Prostate gland (tissue), 2 donors: Measurements from ENCODE around the gene IFIT1. TPM values are rescaled to one million over a fixed set of nuclear protein-coding genes. Genes with fewer than 3 reads are reported as not detected.

Source experiments
- DNase-seq: peaks from one replicate; pipeline ENCODE4 v3.0.0-alpha.2; 2019; ENCODE audit warnings: low spot score
- H3K27ac ChIP-seq, 2 donors: fragments of 200-600 bp; sonication (generic); 2 replicates each; pipeline ENCODE4 v1.5.1; 2017 to 2019
- H3K27me3 ChIP-seq: fragments of 200-600 bp; sonication (generic); replicated peaks from 2 replicates; pipeline ENCODE4 v1.5.1; 2019; ENCODE audit not compliant: insufficient read depth
- H3K36me3 ChIP-seq, 2 donors: fragments of 200-600 bp; sonication (generic); 1 replicate in 1 of 2; 2 replicates in 1 of 2; pipeline versions ENCODE4 v1.5.1 to v1.8.1; 2017 to 2019
- H3K4me1 ChIP-seq: fragments of 200-600 bp; sonication (generic); replicated peaks from 2 replicates; pipeline ENCODE4 v1.5.1; 2019
- H3K4me3 ChIP-seq, 2 donors: fragments of 200-600 bp; sonication (generic); 2 replicates each; pipeline ENCODE4 v1.5.1; 2017 to 2019
- H3K9me3 ChIP-seq: fragments of 200-600 bp; sonication (generic); 2 replicates; pipeline ENCODE4 v1.5.1; 2017
- POLR2A ChIP-seq: fragments of 450-650 bp; IDR thresholded peaks from one replicate; pipeline ENCODE4 v1.6.1; 2016; ENCODE audit warnings: antibody characterized with exemption, mild to moderate bottlenecking
- POLR2AphosphoS5 ChIP-seq: sonication (generic); formaldehyde crosslinking; IDR thresholded peaks from one replicate; pipeline ENCODE4 v1.6.1; 2017; ENCODE audit warnings: antibody characterized with exemption
- WGBS: methylation state at CpG from one replicate; pipeline ENCODE4 v1.1.5; 2018; 5-methylcytosine and 5-hydroxymethylcytosine counted together
- intact Hi-C: fragments of 100-400 bp; cut with DNase I; formaldehyde crosslinking; loops from one replicate; pipeline ENCODE4 v1.14.2; 2022
- total RNA-seq, 2 donors: library from RNA; depleted of rRNA; stranded (reverse); fragments of >200 nt; gene quantifications; one replicate each; pipeline ENCODE4 v1.1.0, GENCODE V29; 2016
- TF ChIP-seq, protein P1 (sequence below), 4 experiments: fragments of 200-600 bp in 2 of 4; fragments of 450-650 bp in 2 of 4; sonication (generic) in 2 of 4; IDR thresholded peaks; 1 replicate in 3 of 4; 2 replicates in 1 of 4; pipeline ENCODE4 v1.5.1; 2016 to 2019; ENCODE audit warnings: antibody characterized with exemption in 4 of 4, mild to moderate bottlenecking in 2 of 4, moderate library complexity in 2 of 4

Gene IFIT1
- total RNA-seq, 2 donors from 2014 or later, result 7.6 to 17.4 TPM

DNA sequence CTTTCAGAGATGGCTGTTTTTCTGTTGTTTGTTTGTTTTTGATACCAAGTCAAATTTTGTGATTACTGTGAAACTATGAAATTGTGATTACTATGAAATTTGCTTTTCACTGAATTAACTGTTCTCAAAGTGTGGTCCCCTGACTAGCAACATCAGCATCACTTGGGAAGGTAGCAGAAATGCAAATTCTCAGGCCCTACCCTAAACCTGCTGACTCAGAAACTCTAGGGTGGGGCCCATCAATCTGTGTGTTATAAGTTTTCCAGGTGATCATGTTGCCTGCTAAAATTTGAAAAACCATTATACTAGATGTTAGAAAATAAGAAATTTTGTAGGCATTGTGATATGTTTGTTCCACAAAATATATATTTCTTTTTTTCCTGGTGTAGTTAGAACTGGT, 13.3 kb upstream of the IFIT1 start:
- Histone ChIP-seq H3K36me3 (no peaks in the 10 kb centered on the region), H3K27ac (no peak overlapping the region), H3K9me3 (no peaks in the 10 kb centered on the region), H3K4me3 (no peak overlapping the region), H3K4me1 (peaks cover 6% of the 10 kb centered on the region), H3K27me3 (no peaks in the 10 kb centered on the region)
- no peak for DNase-seq
- TF ChIP-seq, protein P1, sequence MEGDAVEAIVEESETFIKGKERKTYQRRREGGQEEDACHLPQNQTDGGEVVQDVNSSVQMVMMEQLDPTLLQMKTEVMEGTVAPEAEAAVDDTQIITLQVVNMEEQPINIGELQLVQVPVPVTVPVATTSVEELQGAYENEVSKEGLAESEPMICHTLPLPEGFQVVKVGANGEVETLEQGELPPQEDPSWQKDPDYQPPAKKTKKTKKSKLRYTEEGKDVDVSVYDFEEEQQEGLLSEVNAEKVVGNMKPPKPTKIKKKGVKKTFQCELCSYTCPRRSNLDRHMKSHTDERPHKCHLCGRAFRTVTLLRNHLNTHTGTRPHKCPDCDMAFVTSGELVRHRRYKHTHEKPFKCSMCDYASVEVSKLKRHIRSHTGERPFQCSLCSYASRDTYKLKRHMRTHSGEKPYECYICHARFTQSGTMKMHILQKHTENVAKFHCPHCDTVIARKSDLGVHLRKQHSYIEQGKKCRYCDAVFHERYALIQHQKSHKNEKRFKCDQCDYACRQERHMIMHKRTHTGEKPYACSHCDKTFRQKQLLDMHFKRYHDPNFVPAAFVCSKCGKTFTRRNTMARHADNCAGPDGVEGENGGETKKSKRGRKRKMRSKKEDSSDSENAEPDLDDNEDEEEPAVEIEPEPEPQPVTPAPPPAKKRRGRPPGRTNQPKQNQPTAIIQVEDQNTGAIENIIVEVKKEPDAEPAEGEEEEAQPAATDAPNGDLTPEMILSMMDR (IDR thresholded peaks at IDR 0.05), result no peak
- TF ChIP-seq POLR2AphosphoS5 (no peak), POLR2A (no peak)
- intact Hi-C loops, result no loop called here

DNA sequence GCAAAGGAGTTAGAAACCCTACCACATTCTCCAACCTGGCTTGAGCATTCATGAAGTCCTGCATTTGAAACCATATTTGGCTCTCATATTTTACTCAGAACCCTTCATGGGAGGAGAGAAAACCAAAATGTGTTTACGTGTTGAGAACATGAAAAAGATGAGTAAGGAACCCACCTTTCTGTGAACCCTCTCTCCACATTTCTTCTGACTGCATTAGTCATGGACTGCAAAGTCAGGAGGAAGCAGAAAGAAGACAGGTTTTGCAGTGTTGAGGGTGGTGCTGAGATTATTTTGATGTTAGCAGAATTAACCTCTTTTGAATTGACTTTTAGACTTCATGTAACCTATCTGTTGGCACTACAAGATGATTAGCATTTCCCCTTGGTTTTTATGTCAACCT, 9.7 kb upstream of the IFIT1 start:
- Histone ChIP-seq H3K36me3 (no peaks in the 10 kb centered on the region), H3K27me3 (no peaks in the 10 kb centered on the region), H3K4me1 (no peaks in the 10 kb centered on the region), H3K9me3 (no peaks in the 10 kb centered on the region), H3K4me3 (no peak overlapping the region), H3K27ac (no peak overlapping the region)
- intact Hi-C loops, result no loop called here
- TF ChIP-seq POLR2AphosphoS5 (no peak), POLR2A (no peak)
- TF ChIP-seq, protein P1 (IDR thresholded peaks at IDR 0.05), result no peak
- DNase-seq, result no peak
- WGBS, result 100% methylated on average over 1 of the region's 1 CpG

DNA sequence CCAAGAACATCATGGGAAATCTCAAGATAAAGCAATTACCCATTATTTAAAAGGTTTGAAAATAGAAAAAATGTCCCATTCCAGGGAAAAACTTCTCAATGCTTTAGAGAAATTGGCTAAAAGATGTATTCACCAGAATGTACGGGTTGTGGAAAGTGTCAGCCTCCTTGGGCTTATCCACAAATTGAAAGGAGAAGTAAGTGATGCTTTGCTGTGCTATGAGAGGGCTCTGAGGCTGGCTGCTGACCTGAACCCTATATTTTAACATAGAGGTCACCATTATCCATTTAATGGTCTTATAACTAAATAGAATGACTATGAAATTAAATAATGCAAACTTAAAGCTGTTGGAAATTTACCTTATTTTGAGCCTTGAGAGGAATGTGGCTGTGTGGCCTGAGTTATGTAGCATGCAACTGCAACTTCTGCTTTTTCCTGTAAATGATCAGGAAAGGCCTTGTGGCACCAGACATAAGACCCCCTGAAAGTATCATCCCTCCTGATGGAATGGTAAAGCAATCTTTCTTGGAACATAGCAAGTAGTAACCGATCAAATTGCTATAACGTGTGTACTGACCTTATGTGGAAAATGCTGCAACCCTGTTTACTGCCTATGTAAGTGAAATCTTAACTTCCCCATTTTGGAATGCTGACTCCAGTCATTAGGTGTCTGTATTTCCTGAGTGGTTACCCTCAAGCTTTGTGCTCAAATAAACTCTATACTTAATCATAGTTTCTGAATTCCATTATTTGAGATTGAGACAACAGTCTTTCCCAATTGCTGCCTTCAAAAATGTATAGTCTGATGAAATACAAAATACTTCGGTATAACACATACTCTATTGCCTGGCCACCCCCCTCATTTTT, 7.7 kb upstream of the IFIT1 start:
- intact Hi-C loops, result no loop called here
- no peak overlapping the region for H3K27ac ChIP-seq
- DNase-seq, result no peak
- H3K4me1 ChIP-seq, result no peaks in the 10 kb centered on the region
- TF ChIP-seq, protein P1 (IDR thresholded peaks at IDR 0.05), result no peak
- no peak for TF ChIP-seq POLR2A
- TF ChIP-seq POLR2AphosphoS5, result no peak
- no peaks in the 10 kb centered on the region for H3K36me3 ChIP-seq
- H3K9me3 ChIP-seq, result no peaks in the 10 kb centered on the region
- 77% methylated on average over 4 of the region's 4 CpGs for WGBS
- no peak overlapping the region for H3K4me3 ChIP-seq
- H3K27me3 ChIP-seq, result no peaks in the 10 kb centered on the region

DNA sequence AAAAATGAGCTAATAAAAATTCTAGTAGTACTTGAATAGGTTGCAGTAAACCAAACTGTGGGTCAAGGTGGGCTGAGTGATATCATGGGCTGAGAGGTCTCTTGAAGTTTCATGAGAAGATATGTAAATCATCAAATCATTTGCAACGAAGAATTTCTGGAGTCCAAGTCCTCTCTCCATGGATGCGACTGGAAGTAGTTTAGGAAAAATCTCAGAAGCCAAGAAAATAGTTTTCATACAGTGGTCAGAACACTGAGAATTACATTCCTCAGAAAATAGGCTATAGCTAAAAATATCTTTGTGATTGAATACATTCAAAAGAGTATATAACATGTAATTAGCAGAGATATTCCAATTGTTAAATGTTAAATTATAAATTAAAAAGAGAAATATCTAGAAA, 3.6 kb upstream of the IFIT1 start:
- WGBS, result 74% methylated on average over 2 of the region's 2 CpGs
- Histone ChIP-seq H3K27me3 (no peaks in the 10 kb centered on the region), H3K36me3 (no peaks in the 10 kb centered on the region), H3K4me1 (peaks cover 3% of the 10 kb centered on the region), H3K4me3 (no peak overlapping the region), H3K9me3 (no peaks in the 10 kb centered on the region), H3K27ac (no peak overlapping the region)
- no peak for DNase-seq
- intact Hi-C loops, result no loop called here
- TF ChIP-seq POLR2AphosphoS5, result no peak
- TF ChIP-seq, protein P1 (IDR thresholded peaks at IDR 0.05), result no peak
- TF ChIP-seq POLR2A, result no peak

DNA sequence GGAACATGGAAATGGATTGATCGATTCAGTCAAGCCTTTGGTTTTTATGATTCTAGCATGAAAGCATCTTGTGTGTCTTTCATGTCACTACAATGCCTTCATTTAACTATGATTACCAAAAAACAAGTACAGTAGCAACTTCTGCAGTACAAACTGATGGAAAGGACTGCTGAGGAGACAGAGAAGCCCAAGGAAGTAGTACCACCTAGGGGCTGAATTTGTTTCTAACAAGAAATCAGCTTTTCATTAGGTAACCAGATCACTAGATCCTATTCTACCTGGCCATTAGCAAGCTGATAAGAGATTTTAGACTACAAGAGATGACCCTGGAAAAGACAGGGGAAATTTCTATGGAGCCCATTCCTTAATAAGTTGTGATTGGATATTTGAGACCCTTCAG, 3.2 kb upstream of the IFIT1 start:
- WGBS, result 73% methylated on average over 1 of the region's 1 CpG
- no peak for DNase-seq

More for the DNA sequence above, 3.2 kb upstream of the IFIT1 start:
- Histone ChIP-seq H3K4me1 (peaks cover 3% of the 10 kb centered on the region), H3K27ac (no peak overlapping the region), H3K4me3 (no peak overlapping the region), H3K36me3 (no peaks in the 10 kb centered on the region), H3K9me3 (no peaks in the 10 kb centered on the region), H3K27me3 (no peaks in the 10 kb centered on the region)
- TF ChIP-seq POLR2A (no peak), POLR2AphosphoS5 (no peak)
- TF ChIP-seq, protein P1 (IDR thresholded peaks at IDR 0.05), result peak in 2 of 4 experiments; percentile 41 to 49
- intact Hi-C loops, result no loop called here
